OCI-LY1 (cell line): ENCODE results near the gene RPGRIP1L.

Source experiments
- EZH2 ChIP-seq: fragments of 200-600 bp; sonication (generic), shearing (Covaris generic); IDR thresholded peaks from 2 replicates; pipeline ENCODE4 v1.8.0; 2017; ENCODE audit warnings: borderline replicate concordance, mixed run types, mild to moderate bottlenecking, antibody characterized with exemption, low read length, moderate library complexity, mixed read lengths
- TF ChIP-seq, protein P1 (sequence below): fragments of 200-600 bp; sonication (generic), shearing (Covaris generic); IDR thresholded peaks from 2 replicates; pipeline ENCODE4 v1.5.1; 2017; ENCODE audit warnings: mild to moderate bottlenecking, antibody characterized with exemption, low read length, moderate library complexity, mixed read lengths

GRCh38 chr16:53726625-53727024 is 23.0 kb upstream of the RPGRIP1L start:
- TF ChIP-seq, protein P1, sequence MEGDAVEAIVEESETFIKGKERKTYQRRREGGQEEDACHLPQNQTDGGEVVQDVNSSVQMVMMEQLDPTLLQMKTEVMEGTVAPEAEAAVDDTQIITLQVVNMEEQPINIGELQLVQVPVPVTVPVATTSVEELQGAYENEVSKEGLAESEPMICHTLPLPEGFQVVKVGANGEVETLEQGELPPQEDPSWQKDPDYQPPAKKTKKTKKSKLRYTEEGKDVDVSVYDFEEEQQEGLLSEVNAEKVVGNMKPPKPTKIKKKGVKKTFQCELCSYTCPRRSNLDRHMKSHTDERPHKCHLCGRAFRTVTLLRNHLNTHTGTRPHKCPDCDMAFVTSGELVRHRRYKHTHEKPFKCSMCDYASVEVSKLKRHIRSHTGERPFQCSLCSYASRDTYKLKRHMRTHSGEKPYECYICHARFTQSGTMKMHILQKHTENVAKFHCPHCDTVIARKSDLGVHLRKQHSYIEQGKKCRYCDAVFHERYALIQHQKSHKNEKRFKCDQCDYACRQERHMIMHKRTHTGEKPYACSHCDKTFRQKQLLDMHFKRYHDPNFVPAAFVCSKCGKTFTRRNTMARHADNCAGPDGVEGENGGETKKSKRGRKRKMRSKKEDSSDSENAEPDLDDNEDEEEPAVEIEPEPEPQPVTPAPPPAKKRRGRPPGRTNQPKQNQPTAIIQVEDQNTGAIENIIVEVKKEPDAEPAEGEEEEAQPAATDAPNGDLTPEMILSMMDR = no peak
- no peak for TF ChIP-seq EZH2
